H1 (cell line): ENCODE results near the gene PDXP. TPM values are rescaled to one million over a fixed set of nuclear protein-coding genes. Genes with fewer than 3 reads are reported as not detected.
A peak's percentile ranks its signal among the peaks of the same experiment; 100 is the strongest.

Experiments
- CTCF ChIA-PET: fragments of 300-600 bp; sonication (Branson Sonifier 250); formaldehyde crosslinking; loops from one replicate; lab custom pipeline; 2021; ENCODE audit not compliant: partially characterized antibody; lab: Charles Lee
- POLR2A ChIA-PET: fragments of 300-600 bp; sonication (Branson Sonifier 250); formaldehyde crosslinking; loops from one replicate; lab custom pipeline; 2021; ENCODE audit warnings: inconsistent platforms; ENCODE audit not compliant: partially characterized antibody; lab: Charles Lee
- DNase-seq, 2 experiments: peaks; one replicate each; pipeline versions ENCODE4 v3.0.0 to v3.0.0-alpha.2; 2010 to 2022; ENCODE audit warnings: low spot score in 2 of 2, low read depth in 1 of 2, mixed read lengths in 1 of 2
- FAIRE-seq: peaks from 2 replicates; lab custom pipeline; 2011; peaks lifted over from hg19 to GRCh38; lab: Jason Lieb, UNC
- H2AFZ ChIP-seq: 2 replicates; pipeline ENCODE4 v1.8.1; 2012; ENCODE audit warnings: low read length, inconsistent platforms
- H2AK5ac ChIP-seq: 2 replicates; pipeline ENCODE4 v1.6.1; 2013; ENCODE audit warnings: low read depth, low read length
- H2BK120ac ChIP-seq: replicated peaks from 2 replicates; pipeline ENCODE3; 2013; ENCODE audit warnings: low read depth, low read length, inconsistent platforms
- H2BK12ac ChIP-seq: 2 replicates; pipeline ENCODE4 v1.6.1; 2013; ENCODE audit warnings: low read depth, low read length
- H2BK15ac ChIP-seq: 2 replicates; pipeline ENCODE4 v1.6.1; 2013; ENCODE audit warnings: low read length
- H2BK20ac ChIP-seq: 2 replicates; pipeline ENCODE4 v1.6.1; 2013; ENCODE audit warnings: low read length
- H2BK5ac ChIP-seq: 2 replicates; pipeline ENCODE4 v1.6.1; 2013; ENCODE audit warnings: low read depth, low read length
- H3K14ac ChIP-seq: 2 replicates; pipeline ENCODE4 v1.6.1; 2013; ENCODE audit warnings: inconsistent platforms; ENCODE audit not compliant: insufficient read length
- H3K18ac ChIP-seq: 2 replicates; pipeline ENCODE4 v1.6.1; 2013; ENCODE audit warnings: low read length; ENCODE audit errors: extremely low read depth
- H3K23ac ChIP-seq: 2 replicates; pipeline ENCODE4 v1.6.1; 2013; ENCODE audit warnings: inconsistent platforms; ENCODE audit not compliant: insufficient read length
- H3K23me2 ChIP-seq: 2 replicates; pipeline ENCODE4 v1.6.1; 2013; ENCODE audit warnings: low read depth, low read length
- H3K27ac ChIP-seq: 2 replicates; pipeline ENCODE4 v1.6.1; 2011; ENCODE audit warnings: low read depth, low read length, inconsistent platforms
- H3K27me3 ChIP-seq, 4 experiments: replicated peaks in 1 of 4; 1 replicate in 1 of 4; 2 replicates in 3 of 4; pipeline versions ENCODE4 v1.6.1 to v1.8.1; 2011 to 2013; ENCODE audit warnings: low read length in 3 of 4, mild to moderate bottlenecking in 3 of 4, inconsistent platforms in 2 of 4, mixed read lengths in 2 of 4, moderate library complexity in 1 of 4; ENCODE audit not compliant: control insufficient read depth in 3 of 4, insufficient read depth in 3 of 4; ENCODE audit errors: extremely low read depth in 1 of 4
- H3K36me3 ChIP-seq, 4 experiments: 2 replicates each; pipeline versions ENCODE4 v1.6.1 to v1.8.1; 2011 to 2013; ENCODE audit warnings: mild to moderate bottlenecking in 4 of 4, low read length in 3 of 4, moderate library complexity in 2 of 4, control low read depth in 1 of 4, inconsistent platforms in 1 of 4; ENCODE audit not compliant: insufficient read depth in 4 of 4, control insufficient read depth in 2 of 4
- H3K4ac ChIP-seq: replicated peaks from 2 replicates; pipeline ENCODE3; 2013; ENCODE audit warnings: low read length, low read depth, mixed read lengths, inconsistent platforms; ENCODE audit not compliant: insufficient read length
- H3K4me1 ChIP-seq, 4 experiments: replicated peaks in 1 of 4; 1 replicate in 1 of 4; 2 replicates in 3 of 4; pipeline versions ENCODE4 v1.6.1 to v1.8.1; 2011 to 2013; ENCODE audit warnings: low read length in 3 of 4, inconsistent platforms in 2 of 4, mixed read lengths in 1 of 4; ENCODE audit not compliant: insufficient read depth in 4 of 4, control insufficient read depth in 3 of 4
- H3K4me2 ChIP-seq, 2 experiments: 2 replicates each; pipeline versions ENCODE4 v1.6.1 to v1.8.1; 2011 to 2013; ENCODE audit warnings: low read depth in 2 of 2, low read length in 2 of 2, control low read depth in 1 of 2, inconsistent platforms in 1 of 2, mild to moderate bottlenecking in 1 of 2; ENCODE audit not compliant: insufficient read depth in 1 of 2
- H3K4me3 ChIP-seq, 4 experiments: fragments of 200-600, 300-600 bp in 1 of 4; sonication (generic), shearing (Covaris generic), sonication (Bioruptor Twin) in 1 of 4; 2 replicates each; pipeline versions ENCODE4 v1.5.1 to v1.8.1; 2011 to 2016; ENCODE audit warnings: low read length in 4 of 4, low read depth in 3 of 4, control low read depth in 2 of 4, inconsistent platforms in 2 of 4, mild to moderate bottlenecking in 2 of 4, mixed read lengths in 1 of 4, moderate library complexity in 1 of 4; ENCODE audit not compliant: insufficient read depth in 2 of 4; ENCODE audit errors: extremely low read depth in 1 of 4
- H3K56ac ChIP-seq: replicated peaks from 2 replicates; pipeline ENCODE3; 2013; ENCODE audit warnings: low read depth, mild to moderate bottlenecking, mixed read lengths, low read length, inconsistent platforms; ENCODE audit not compliant: insufficient read length
- H3K79me1 ChIP-seq: 2 replicates; pipeline ENCODE4 v1.6.1; 2013; ENCODE audit warnings: low read depth, low read length, control low read depth
- H3K79me2 ChIP-seq, 2 experiments: 2 replicates each; pipeline versions ENCODE4 v1.6.1 to v1.8.1; 2012 to 2013; ENCODE audit warnings: low read length in 2 of 2, mild to moderate bottlenecking in 2 of 2, inconsistent platforms in 1 of 2; ENCODE audit not compliant: insufficient read depth in 2 of 2, control insufficient read depth in 1 of 2
- H3K9ac ChIP-seq, 4 experiments: replicated peaks in 1 of 4; 1 replicate in 1 of 4; 2 replicates in 3 of 4; pipeline versions ENCODE4 v1.6.1 to v1.8.1; 2011 to 2013; ENCODE audit warnings: low read depth in 3 of 4, low read length in 3 of 4, control low read depth in 2 of 4, mild to moderate bottlenecking in 2 of 4, moderate library complexity in 2 of 4, inconsistent platforms in 1 of 4; ENCODE audit errors: extremely low read depth in 1 of 4
- H3K9me3 ChIP-seq, 2 experiments: 2 replicates each; pipeline versions ENCODE4 v1.6.1 to v1.8.1; 2012 to 2013; ENCODE audit warnings: mild to moderate bottlenecking in 2 of 2, moderate library complexity in 2 of 2, control low read depth in 1 of 2, inconsistent platforms in 1 of 2, low read depth in 1 of 2, low read length in 1 of 2, mixed read lengths in 1 of 2; ENCODE audit not compliant: insufficient read depth in 2 of 2
- H4K20me1 ChIP-seq, 2 experiments: replicated peaks in 1 of 2; 2 replicates each; pipeline versions ENCODE3 to v1.8.1; 2011 to 2013; ENCODE audit warnings: inconsistent platforms in 2 of 2, low read length in 2 of 2, mild to moderate bottlenecking in 1 of 2; ENCODE audit not compliant: insufficient read depth in 2 of 2, control insufficient read depth in 1 of 2
- H4K5ac ChIP-seq: 2 replicates; pipeline ENCODE4 v1.6.1; 2013; ENCODE audit warnings: low read length, low read depth, mixed read lengths, inconsistent platforms; ENCODE audit not compliant: insufficient read length
- H4K8ac ChIP-seq: 2 replicates; pipeline ENCODE4 v1.8.0; 2013; ENCODE audit warnings: mild to moderate bottlenecking, moderate library complexity, low read length, inconsistent platforms; ENCODE audit not compliant: insufficient read depth; ENCODE audit errors: extremely low read depth
- H4K91ac ChIP-seq: replicated peaks from 2 replicates; pipeline ENCODE3; 2013; ENCODE audit warnings: low read length, mixed read lengths, inconsistent platforms; ENCODE audit not compliant: insufficient read length
- BRCA1 ChIP-seq: IDR thresholded peaks from 2 replicates; pipeline ENCODE4 v1.6.1; 2012; ENCODE audit warnings: low read depth, low read length, improper control_type of control experiment
- JUND ChIP-seq: IDR thresholded peaks from 2 replicates; pipeline ENCODE4 v1.6.1; 2011; ENCODE audit warnings: mild to moderate bottlenecking, improper control_type of control experiment, low read length
- KDM1A ChIP-seq: fragments of 200-600, 300-600 bp; sonication (generic); IDR thresholded peaks from 2 replicates; pipeline ENCODE4 v1.7.1; 2016; ENCODE audit warnings: mild to moderate bottlenecking, low read length, borderline replicate concordance
- POU5F1 ChIP-seq: IDR thresholded peaks from 2 replicates; pipeline ENCODE4 v1.6.1; 2011; ENCODE audit warnings: low read depth, mild to moderate bottlenecking, low read length, moderate library complexity
- SP2 ChIP-seq: IDR thresholded peaks from 2 replicates; pipeline ENCODE4 v1.6.1; 2012; ENCODE audit warnings: mild to moderate bottlenecking, low read length, inconsistent platforms
- SUZ12 ChIP-seq: fragments of 200-600 bp; sonication (generic); IDR thresholded peaks from 2 replicates; pipeline ENCODE4 v1.6.1; 2012; ENCODE audit warnings: mild to moderate bottlenecking, inconsistent platforms, low read length, moderate library complexity, mixed read lengths
- YY1 ChIP-seq: IDR thresholded peaks from 2 replicates; pipeline ENCODE4 v1.6.1; 2011; ENCODE audit warnings: low read depth, mild to moderate bottlenecking, low read length
- WGBS, 2 experiments: shearing (Covaris generic) in 1 of 2; methylation state at CpG; one replicate each; pipeline versions ENCODE4 v1.1.6 to v1.1.7; 2013 to 2015; ENCODE audit warnings: low lambda C conversion rate in 2 of 2, mixed read lengths in 2 of 2, inconsistent platforms in 1 of 2, low coverage in 1 of 2, missing lambda C conversion rate in 1 of 2; ENCODE audit not compliant: insufficient replicate concordance in 2 of 2, insufficient coverage in 1 of 2, insufficient read length in 1 of 2; ENCODE audit errors: extremely low coverage in 1 of 2, missing lambda C conversion rate in 1 of 2; 5-methylcytosine and 5-hydroxymethylcytosine counted together
- polyA plus RNA-seq, 7 experiments: library from polyadenylated mRNA; depleted of rRNA in 3 of 7; stranded (reverse) in 5 of 7; unstranded in 2 of 7; fragments of >200 nt in 5 of 7; fragments of 200-250 nt in 2 of 7; gene quantifications; 1 replicate in 5 of 7; 2 replicates in 1 of 7; 4 replicates in 1 of 7; pipeline versions ENCODE4 v1.2.1 to v1.2.3, GENCODE V29; 2011 to 2013; ENCODE audit warnings: missing spikeins in 2 of 7, mixed read lengths in 2 of 7
- total RNA-seq: library from RNA; stranded (reverse); fragmentation: NEBNext Ultra II Directional; extraction: Animal tissue kit (Norgen Biotek cat#: 25700); gene quantifications from 2 replicates; pipeline ENCODE4 v1.2.1, GENCODE V29; 2021
- TF ChIP-seq, protein P1 (sequence below), 3 experiments: IDR thresholded peaks; 1 replicate in 2 of 3; 2 replicates in 1 of 3; pipeline versions ENCODE4 v1.5.1 to v1.6.1; 2011; ENCODE audit warnings: low read length in 3 of 3, mild to moderate bottlenecking in 3 of 3, inconsistent platforms in 2 of 3, low read depth in 1 of 3, moderate library complexity in 1 of 3; ENCODE audit not compliant: insufficient read depth in 1 of 3; ENCODE audit errors: control extremely low read depth in 1 of 3

PDXP gene
- total and polyA plus RNA-seq, 2 of the 8 experiments (the other 6 are each of a cell fraction or from before 2014, with no cell fraction given), result 36.6 to 67.7 TPM

GRCh38 chr22:37640591-37641560, 17.6 kb upstream of the PDXP start:
- POLR2A ChIA-PET, result interaction anchor here (0.9 to 5.3 kb wide), 9 partner anchors 8 to 64 kb away, joined by 3 to 32 read pairs (median 4); partner anchors contain the start of genes GGA1, NOL12, PDXP and TRIOBP
- TF ChIP-seq BRCA1 (no peak), YY1 (no peak), JUND (no peak), SP2 (no peak), POU5F1 (no peak), SUZ12 (no peak), KDM1A (no peak)
- TF ChIP-seq, protein P1, sequence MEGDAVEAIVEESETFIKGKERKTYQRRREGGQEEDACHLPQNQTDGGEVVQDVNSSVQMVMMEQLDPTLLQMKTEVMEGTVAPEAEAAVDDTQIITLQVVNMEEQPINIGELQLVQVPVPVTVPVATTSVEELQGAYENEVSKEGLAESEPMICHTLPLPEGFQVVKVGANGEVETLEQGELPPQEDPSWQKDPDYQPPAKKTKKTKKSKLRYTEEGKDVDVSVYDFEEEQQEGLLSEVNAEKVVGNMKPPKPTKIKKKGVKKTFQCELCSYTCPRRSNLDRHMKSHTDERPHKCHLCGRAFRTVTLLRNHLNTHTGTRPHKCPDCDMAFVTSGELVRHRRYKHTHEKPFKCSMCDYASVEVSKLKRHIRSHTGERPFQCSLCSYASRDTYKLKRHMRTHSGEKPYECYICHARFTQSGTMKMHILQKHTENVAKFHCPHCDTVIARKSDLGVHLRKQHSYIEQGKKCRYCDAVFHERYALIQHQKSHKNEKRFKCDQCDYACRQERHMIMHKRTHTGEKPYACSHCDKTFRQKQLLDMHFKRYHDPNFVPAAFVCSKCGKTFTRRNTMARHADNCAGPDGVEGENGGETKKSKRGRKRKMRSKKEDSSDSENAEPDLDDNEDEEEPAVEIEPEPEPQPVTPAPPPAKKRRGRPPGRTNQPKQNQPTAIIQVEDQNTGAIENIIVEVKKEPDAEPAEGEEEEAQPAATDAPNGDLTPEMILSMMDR (IDR thresholded peaks at IDR 0.05; ENCODE audit: control extremely low read depth in 1 of 3, insufficient read depth in 1 of 3, low read depth in 1 of 3, low read length in 3 of 3), result no peak

More at GRCh38 chr22:37640591-37641560, 17.6 kb upstream of the PDXP start:
- 82% methylated on average over 20 of the region's 24 CpGs; no CpG with 5 or more reads in 1 of the 2 experiments for WGBS, 2 experiments
- Histone ChIP-seq H2AK5ac (0 out of 2 replicates have a peak overlapping the region, but pooled peaks have one; percentile 9), H3K79me1 (0 out of 2 replicates have a peak, but pooled peaks cover 2% of the 10 kb centered on the region), H3K79me2 (no peaks in the 10 kb centered on the region; a peak in 1 of 4 replicates), H3K9me3 (no peaks in the 10 kb centered on the region), H3K56ac (peak overlapping the region; percentile 60), H3K36me3 (peaks cover 0 to 16% (median 7%) of the 10 kb centered on the region in 4 experiments; a peak in 5 of 8 replicates), H3K14ac (no peak overlapping the region), H2BK15ac (peak overlapping the region; percentile 81; the same call in 1 of the 2 replicates), H3K23ac (no peak overlapping the region), H3K18ac (no peak overlapping the region; the same call in none of the 2 replicates), H4K91ac (peak overlapping the region; percentile 34), H2BK120ac (peak overlapping the region; percentile 55), H3K4me1 (peaks cover 0 to 21% (median 15%) of the 10 kb centered on the region in 4 experiments; a peak in 6 of 7 replicates), H3K9ac (peak overlapping the region in 1 of 4 experiments; percentile 2; a peak in 2 of 7 replicates), H4K8ac (no peak overlapping the region), H2BK5ac (no peak overlapping the region), H3K27me3 (no peaks in the 10 kb centered on the region), H2BK12ac (peak overlapping the region; percentile 80; the same call in 1 of the 2 replicates), H2AFZ (no peak overlapping the region), H3K27ac (no peak overlapping the region), H3K23me2 (peaks cover 8% of the 10 kb centered on the region), H3K4me2 (peak overlapping the region; percentile 86 to 99), H3K4me3 (peak overlapping the region; percentile 77 to 91 (median 84); a peak in 7 of 8 replicates), H2BK20ac (no peak overlapping the region), H3K4ac (no peak overlapping the region), H4K20me1 (peaks cover 0 to 12% of the 10 kb centered on the region in 2 experiments), H4K5ac (peak overlapping the region; percentile 25)
- FAIRE-seq, result no peak
- CTCF ChIA-PET, result interaction anchor here (0.7 to 11.4 kb wide), 13 partner anchors 10 to 102 kb away, joined by 3 to 261 read pairs (median 4); partner anchors contain the start of genes LGALS1, NOL12, PDXP and TRIOBP
- no peak for DNase-seq
